ENCODE measurements around the gene PDP2.

PDP2 gene

GRCh38 chr16:66888647-66889615 lies 8.6 kb downstream of the PDP2 start:
- in situ Hi-C loops (cut with HindIII; ENCODE audit: low sequenced_read_pairs): no loop called here
- no peak overlapping the region for H3K4me3 ChIP-seq (ENCODE audit: low read depth, low read length)
- no peak for DNase-seq (ENCODE audit: low read depth, low spot score)
- TF ChIP-seq CTCF (IDR thresholded peaks at IDR 0.05; ENCODE audit: low read depth, low read length): no peak

- DNase-seq (ENCODE audit: low read depth, low spot score): no peak
- TF ChIP-seq CTCF (IDR thresholded peaks at IDR 0.05; ENCODE audit: low read depth, low read length): no peak
- H3K4me3 ChIP-seq (ENCODE audit: low read depth, low read length): no peak overlapping the region
- in situ Hi-C loops (cut with HindIII; ENCODE audit: low sequenced_read_pairs): no loop called here
Measured at GRCh38 chr16:66889622-66890021, 9.3 kb downstream of the PDP2 start.

- no peak for TF ChIP-seq CTCF (IDR thresholded peaks at IDR 0.05; ENCODE audit: low read depth, low read length)
- no peak for DNase-seq (ENCODE audit: low read depth, low spot score)
- in situ Hi-C loops (cut with HindIII; ENCODE audit: low sequenced_read_pairs): no loop called here
- H3K4me3 ChIP-seq (ENCODE audit: low read depth, low read length): no peak overlapping the region
Measured at GRCh38 chr16:66890799-66891198, 10.5 kb downstream of the PDP2 start.

- no peak for DNase-seq (ENCODE audit: low read depth, low spot score)
- in situ Hi-C loops (cut with HindIII; ENCODE audit: low sequenced_read_pairs): no loop called here
- no peak overlapping the region for H3K4me3 ChIP-seq (ENCODE audit: low read depth, low read length)
- no peak for TF ChIP-seq CTCF (IDR thresholded peaks at IDR 0.05; ENCODE audit: low read depth, low read length)
Measured at GRCh38 chr16:66891360-66891759, 11.0 kb downstream of the PDP2 start.

- in situ Hi-C loops (cut with HindIII; ENCODE audit: low sequenced_read_pairs): no loop called here
- no peak for TF ChIP-seq CTCF (IDR thresholded peaks at IDR 0.05; ENCODE audit: low read depth, low read length)
- no peak for DNase-seq (ENCODE audit: low read depth, low spot score)
- H3K4me3 ChIP-seq (ENCODE audit: low read depth, low read length): no peak overlapping the region
Measured at GRCh38 chr16:66891797-66892196, 11.5 kb downstream of the PDP2 start.

- no peak overlapping the region for H3K4me3 ChIP-seq (ENCODE audit: low read depth, low read length)
- no peak for DNase-seq (ENCODE audit: low read depth, low spot score)
- TF ChIP-seq CTCF (IDR thresholded peaks at IDR 0.05; ENCODE audit: low read depth, low read length): no peak
- in situ Hi-C loops (cut with HindIII; ENCODE audit: low sequenced_read_pairs): no loop called here
Measured at GRCh38 chr16:66894055-66894454, 13.7 kb downstream of the PDP2 start.

Measured in astrocyte of the spinal cord (primary cell).